ENCODE results near the gene SPATA6L. TPM values are rescaled to one million over a fixed set of nuclear protein-coding genes. Genes with fewer than 3 reads are reported as not detected.

The SPATA6L gene
- total RNA-seq, 1 donor from 2014 or later, result 6.7 TPM

GRCh38 chr9:4654084-4654483 lies 12.2 kb downstream of the SPATA6L start:
- TF ChIP-seq CTCF (IDR thresholded peaks at IDR 0.05; ENCODE audit: unreplicated experiment), result no peak
- Mint-ChIP-seq H3K4me3 (ENCODE audit: unreplicated experiment) (no peak overlapping the region), H3K9me3 (ENCODE audit: unreplicated experiment) (no peaks in the 10 kb centered on the region), H3K36me3 (ENCODE audit: low read depth, unreplicated experiment) (peaks cover 3% of the 10 kb centered on the region), H3K27me3 (ENCODE audit: unreplicated experiment) (no peaks in the 10 kb centered on the region), H3K4me1 (ENCODE audit: unreplicated experiment) (no peaks in the 10 kb centered on the region), H3K27ac (ENCODE audit: unreplicated experiment) (no peak overlapping the region)
- no peak for DNase-seq (ENCODE audit: low spot score)

GRCh38 chr9:4642351-4642750 lies 23.9 kb downstream of the SPATA6L start:
- Mint-ChIP-seq H3K9me3 (ENCODE audit: unreplicated experiment) (no peaks in the 10 kb centered on the region), H3K27me3 (ENCODE audit: unreplicated experiment) (peaks cover 3% of the 10 kb centered on the region), H3K36me3 (ENCODE audit: low read depth, unreplicated experiment) (no peaks in the 10 kb centered on the region), H3K4me3 (ENCODE audit: unreplicated experiment) (no peak overlapping the region), H3K27ac (ENCODE audit: unreplicated experiment) (no peak overlapping the region), H3K4me1 (ENCODE audit: unreplicated experiment) (peaks cover 3% of the 10 kb centered on the region)
- no peak for DNase-seq (ENCODE audit: low spot score)
- no peak for TF ChIP-seq CTCF (IDR thresholded peaks at IDR 0.05; ENCODE audit: unreplicated experiment)

GRCh38 chr9:4640027-4640426 lies 26.3 kb downstream of the SPATA6L start:
- Mint-ChIP-seq H3K4me1 (ENCODE audit: unreplicated experiment) (peaks cover 3% of the 10 kb centered on the region), H3K27me3 (ENCODE audit: unreplicated experiment) (peaks cover 3% of the 10 kb centered on the region), H3K36me3 (ENCODE audit: low read depth, unreplicated experiment) (no peaks in the 10 kb centered on the region), H3K27ac (ENCODE audit: unreplicated experiment) (no peak overlapping the region), H3K4me3 (ENCODE audit: unreplicated experiment) (no peak overlapping the region), H3K9me3 (ENCODE audit: unreplicated experiment) (no peaks in the 10 kb centered on the region)
- peak; percentile 52 for DNase-seq (ENCODE audit: low spot score)
- peak; percentile 23 for TF ChIP-seq CTCF (IDR thresholded peaks at IDR 0.05; ENCODE audit: unreplicated experiment)

- H3K9me3 Mint-ChIP-seq (ENCODE audit: unreplicated experiment), result no peaks in the 10 kb centered on the region
Measured at GRCh38 chr9:4639420-4639819, 26.9 kb downstream of the SPATA6L start.

GRCh38 chr9:4638968-4639367 lies 27.3 kb downstream of the SPATA6L start:
- Mint-ChIP-seq H3K36me3 (ENCODE audit: low read depth, unreplicated experiment) (no peaks in the 10 kb centered on the region), H3K4me1 (ENCODE audit: unreplicated experiment) (peaks cover 3% of the 10 kb centered on the region), H3K4me3 (ENCODE audit: unreplicated experiment) (no peak overlapping the region), H3K27me3 (ENCODE audit: unreplicated experiment) (peaks cover 3% of the 10 kb centered on the region), H3K27ac (ENCODE audit: unreplicated experiment) (no peak overlapping the region), H3K9me3 (ENCODE audit: unreplicated experiment) (no peaks in the 10 kb centered on the region)
- DNase-seq (ENCODE audit: low spot score), result no peak
- no peak for TF ChIP-seq CTCF (IDR thresholded peaks at IDR 0.05; ENCODE audit: unreplicated experiment)

More at GRCh38 chr9:4639420-4639819, 26.9 kb downstream of the SPATA6L start:
- no peak overlapping the region for H3K4me3 Mint-ChIP-seq (ENCODE audit: unreplicated experiment)
- no peak for DNase-seq (ENCODE audit: low spot score)
- peaks cover 3% of the 10 kb centered on the region for H3K27me3 Mint-ChIP-seq (ENCODE audit: unreplicated experiment)
- no peak overlapping the region for H3K27ac Mint-ChIP-seq (ENCODE audit: unreplicated experiment)
- TF ChIP-seq CTCF (IDR thresholded peaks at IDR 0.05; ENCODE audit: unreplicated experiment), result no peak
- H3K36me3 Mint-ChIP-seq (ENCODE audit: low read depth, unreplicated experiment), result no peaks in the 10 kb centered on the region
- peaks cover 3% of the 10 kb centered on the region for H3K4me1 Mint-ChIP-seq (ENCODE audit: unreplicated experiment)

Data from endothelial cell (in vitro differentiated cells).